Measurements from ENCODE around the gene TBL1X.

- TF ChIP-seq POLR2AphosphoS5 (IDR thresholded peaks at IDR 0.05) (no peak), POLR2A (IDR thresholded peaks at IDR 0.05) (no peak)
- TF ChIP-seq, protein P1, sequence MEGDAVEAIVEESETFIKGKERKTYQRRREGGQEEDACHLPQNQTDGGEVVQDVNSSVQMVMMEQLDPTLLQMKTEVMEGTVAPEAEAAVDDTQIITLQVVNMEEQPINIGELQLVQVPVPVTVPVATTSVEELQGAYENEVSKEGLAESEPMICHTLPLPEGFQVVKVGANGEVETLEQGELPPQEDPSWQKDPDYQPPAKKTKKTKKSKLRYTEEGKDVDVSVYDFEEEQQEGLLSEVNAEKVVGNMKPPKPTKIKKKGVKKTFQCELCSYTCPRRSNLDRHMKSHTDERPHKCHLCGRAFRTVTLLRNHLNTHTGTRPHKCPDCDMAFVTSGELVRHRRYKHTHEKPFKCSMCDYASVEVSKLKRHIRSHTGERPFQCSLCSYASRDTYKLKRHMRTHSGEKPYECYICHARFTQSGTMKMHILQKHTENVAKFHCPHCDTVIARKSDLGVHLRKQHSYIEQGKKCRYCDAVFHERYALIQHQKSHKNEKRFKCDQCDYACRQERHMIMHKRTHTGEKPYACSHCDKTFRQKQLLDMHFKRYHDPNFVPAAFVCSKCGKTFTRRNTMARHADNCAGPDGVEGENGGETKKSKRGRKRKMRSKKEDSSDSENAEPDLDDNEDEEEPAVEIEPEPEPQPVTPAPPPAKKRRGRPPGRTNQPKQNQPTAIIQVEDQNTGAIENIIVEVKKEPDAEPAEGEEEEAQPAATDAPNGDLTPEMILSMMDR (IDR thresholded peaks at IDR 0.05), result no peak
Measured at GRCh38 chrX:9581771-9582385, 117.0 kb downstream of the TBL1X start.

All from breast epithelium (tissue), 3 donors.